Measurements from ENCODE around the gene LVRN.

LVRN gene

GRCh38 chr5:115968770-115969169 lies 6.5 kb downstream of the LVRN start:
- no peak overlapping the region for H3K9ac ChIP-seq (ENCODE audit: low read length)
- H3K9me3 ChIP-seq (ENCODE audit: control insufficient read depth, low read length), result no peaks in the 10 kb centered on the region
- H3K36me3 ChIP-seq (ENCODE audit: control insufficient read depth, insufficient read depth, low read length), result no peaks in the 10 kb centered on the region
- H3K27me3 ChIP-seq (ENCODE audit: control insufficient read depth, insufficient read depth, low read length), result peaks cover 12% of the 10 kb centered on the region
- H3K4me1 ChIP-seq (ENCODE audit: control insufficient read depth, insufficient read depth, low read length), result no peaks in the 10 kb centered on the region
- H3K4me3 ChIP-seq (ENCODE audit: low read length), result no peak overlapping the region

GRCh38 chr5:115977096-115977495 lies 14.8 kb downstream of the LVRN start:
- Histone ChIP-seq H3K9ac (ENCODE audit: low read length) (no peak overlapping the region), H3K36me3 (ENCODE audit: control insufficient read depth, insufficient read depth, low read length) (no peaks in the 10 kb centered on the region), H3K4me3 (ENCODE audit: low read length) (no peak overlapping the region), H3K27me3 (ENCODE audit: control insufficient read depth, insufficient read depth, low read length) (no peaks in the 10 kb centered on the region), H3K4me1 (ENCODE audit: control insufficient read depth, insufficient read depth, low read length) (no peaks in the 10 kb centered on the region), H3K9me3 (ENCODE audit: control insufficient read depth, low read length) (no peaks in the 10 kb centered on the region)

GRCh38 chr5:115977988-115978387 lies 15.7 kb downstream of the LVRN start:
- H3K4me3 ChIP-seq (ENCODE audit: low read length), result no peak overlapping the region
- H3K9ac ChIP-seq (ENCODE audit: low read length), result no peak overlapping the region
- no peaks in the 10 kb centered on the region for H3K36me3 ChIP-seq (ENCODE audit: control insufficient read depth, insufficient read depth, low read length)
- H3K27me3 ChIP-seq (ENCODE audit: control insufficient read depth, insufficient read depth, low read length), result no peaks in the 10 kb centered on the region
- no peaks in the 10 kb centered on the region for H3K4me1 ChIP-seq (ENCODE audit: control insufficient read depth, insufficient read depth, low read length)
- no peaks in the 10 kb centered on the region for H3K9me3 ChIP-seq (ENCODE audit: control insufficient read depth, low read length)

- H3K9me3 ChIP-seq (ENCODE audit: control insufficient read depth, low read length), result no peaks in the 10 kb centered on the region
- no peak overlapping the region for H3K9ac ChIP-seq (ENCODE audit: low read length)
- no peaks in the 10 kb centered on the region for H3K27me3 ChIP-seq (ENCODE audit: control insufficient read depth, insufficient read depth, low read length)
- H3K36me3 ChIP-seq (ENCODE audit: control insufficient read depth, insufficient read depth, low read length), result no peaks in the 10 kb centered on the region
- H3K4me1 ChIP-seq (ENCODE audit: control insufficient read depth, insufficient read depth, low read length), result no peaks in the 10 kb centered on the region
- H3K4me3 ChIP-seq (ENCODE audit: low read length), result no peak overlapping the region
Observed at GRCh38 chr5:115978779-115979178, 16.5 kb downstream of the LVRN start.

GRCh38 chr5:115979201-115980041 lies 17.1 kb downstream of the LVRN start:
- H3K4me1 ChIP-seq (ENCODE audit: control insufficient read depth, insufficient read depth, low read length), result no peaks in the 10 kb centered on the region
- H3K9ac ChIP-seq (ENCODE audit: low read length), result no peak overlapping the region
- H3K4me3 ChIP-seq (ENCODE audit: low read length), result no peak overlapping the region
- H3K9me3 ChIP-seq (ENCODE audit: control insufficient read depth, low read length), result no peaks in the 10 kb centered on the region
- H3K27me3 ChIP-seq (ENCODE audit: control insufficient read depth, insufficient read depth, low read length), result no peaks in the 10 kb centered on the region
- H3K36me3 ChIP-seq (ENCODE audit: control insufficient read depth, insufficient read depth, low read length), result no peaks in the 10 kb centered on the region

- Histone ChIP-seq H3K9ac (ENCODE audit: low read length) (no peak overlapping the region), H3K9me3 (ENCODE audit: control insufficient read depth, low read length) (no peaks in the 10 kb centered on the region), H3K4me3 (ENCODE audit: low read length) (no peak overlapping the region), H3K4me1 (ENCODE audit: control insufficient read depth, insufficient read depth, low read length) (no peaks in the 10 kb centered on the region), H3K27me3 (ENCODE audit: control insufficient read depth, insufficient read depth, low read length) (no peaks in the 10 kb centered on the region), H3K36me3 (ENCODE audit: control insufficient read depth, insufficient read depth, low read length) (no peaks in the 10 kb centered on the region)
Observed at GRCh38 chr5:115983519-115983918, 21.2 kb downstream of the LVRN start.

- no peaks in the 10 kb centered on the region for H3K36me3 ChIP-seq (ENCODE audit: control insufficient read depth, insufficient read depth, low read length)
- no peaks in the 10 kb centered on the region for H3K27me3 ChIP-seq (ENCODE audit: control insufficient read depth, insufficient read depth, low read length)
- H3K9ac ChIP-seq (ENCODE audit: low read length), result no peak overlapping the region
- H3K4me3 ChIP-seq (ENCODE audit: low read length), result no peak overlapping the region
- no peaks in the 10 kb centered on the region for H3K9me3 ChIP-seq (ENCODE audit: control insufficient read depth, low read length)
- no peaks in the 10 kb centered on the region for H3K4me1 ChIP-seq (ENCODE audit: control insufficient read depth, insufficient read depth, low read length)
Observed at GRCh38 chr5:115985802-115986757, 23.8 kb downstream of the LVRN start.

GRCh38 chr5:115988002-115988401 lies 25.7 kb downstream of the LVRN start:
- Histone ChIP-seq H3K4me1 (ENCODE audit: control insufficient read depth, insufficient read depth, low read length) (no peaks in the 10 kb centered on the region), H3K36me3 (ENCODE audit: control insufficient read depth, insufficient read depth, low read length) (no peaks in the 10 kb centered on the region), H3K9me3 (ENCODE audit: control insufficient read depth, low read length) (no peaks in the 10 kb centered on the region), H3K27me3 (ENCODE audit: control insufficient read depth, insufficient read depth, low read length) (no peaks in the 10 kb centered on the region), H3K9ac (ENCODE audit: low read length) (no peak overlapping the region), H3K4me3 (ENCODE audit: low read length) (no peak overlapping the region)

- Histone ChIP-seq H3K9ac (ENCODE audit: low read length) (no peak overlapping the region), H3K4me1 (ENCODE audit: control insufficient read depth, insufficient read depth, low read length) (no peaks in the 10 kb centered on the region), H3K27me3 (ENCODE audit: control insufficient read depth, insufficient read depth, low read length) (no peaks in the 10 kb centered on the region), H3K4me3 (ENCODE audit: low read length) (no peak overlapping the region), H3K9me3 (ENCODE audit: control insufficient read depth, low read length) (no peaks in the 10 kb centered on the region), H3K36me3 (ENCODE audit: control insufficient read depth, insufficient read depth, low read length) (no peaks in the 10 kb centered on the region)
Observed at GRCh38 chr5:115992848-115993350, 30.6 kb downstream of the LVRN start.

GRCh38 chr5:115995351-115995750 lies 33.1 kb downstream of the LVRN start:
- H3K9me3 ChIP-seq (ENCODE audit: control insufficient read depth, low read length), result no peaks in the 10 kb centered on the region
- H3K4me3 ChIP-seq (ENCODE audit: low read length), result no peak overlapping the region
- no peaks in the 10 kb centered on the region for H3K36me3 ChIP-seq (ENCODE audit: control insufficient read depth, insufficient read depth, low read length)
- H3K4me1 ChIP-seq (ENCODE audit: control insufficient read depth, insufficient read depth, low read length), result no peaks in the 10 kb centered on the region
- H3K27me3 ChIP-seq (ENCODE audit: control insufficient read depth, insufficient read depth, low read length), result no peaks in the 10 kb centered on the region
- H3K9ac ChIP-seq (ENCODE audit: low read length), result no peak overlapping the region

GRCh38 chr5:116002116-116002906 lies 40.0 kb downstream of the LVRN start:
- H3K4me3 ChIP-seq (ENCODE audit: low read length), result no peak overlapping the region
- no peaks in the 10 kb centered on the region for H3K4me1 ChIP-seq (ENCODE audit: control insufficient read depth, insufficient read depth, low read length)
- no peaks in the 10 kb centered on the region for H3K27me3 ChIP-seq (ENCODE audit: control insufficient read depth, insufficient read depth, low read length)
- H3K9ac ChIP-seq (ENCODE audit: low read length), result no peak overlapping the region
- no peaks in the 10 kb centered on the region for H3K36me3 ChIP-seq (ENCODE audit: control insufficient read depth, insufficient read depth, low read length)
- no peaks in the 10 kb centered on the region for H3K9me3 ChIP-seq (ENCODE audit: control insufficient read depth, low read length)

All from mucosa of stomach (tissue), 1 donor.